Natural killer cell (primary cell): ENCODE data around the gene RALGAPB. TPM values are rescaled to one million over a fixed set of nuclear protein-coding genes. Genes with fewer than 3 reads are reported as not detected.
"Not testable (repeated sequence)": the region's sequence is repeated elsewhere in the genome, so short reads cannot be mapped to it uniquely, and the experiment has no call there.

Experiments
- ATAC-seq, 3 donors: fragments of 150-1000 bp in 2 of 3; fragments of 200-7000 bp in 1 of 3; cut with Tn5 transposase; 1 replicate in 1 of 3; 2 replicates in 2 of 3; pipeline ENCODE4 v1.10.0; 2021; ENCODE audit warnings: mild to moderate bottlenecking in 2 of 3, moderate library complexity in 2 of 3
- DNase-seq, 2 donors: peaks; one replicate each; pipeline versions ENCODE4 v3.0.0 to v3.0.0-alpha.2; 2013 to 2021; ENCODE audit warnings: mixed read lengths in 1 of 2
- H3K27ac ChIP-seq: one replicate; pipeline ENCODE4 v1.5.1; 2013; ENCODE audit warnings: mild to moderate bottlenecking, low read length
- H3K27me3 ChIP-seq: one replicate; pipeline ENCODE4 v1.6.1; 2013; ENCODE audit warnings: low read length; ENCODE audit not compliant: control insufficient read depth, insufficient read depth
- H3K36me3 ChIP-seq: one replicate; pipeline ENCODE4 v1.6.1; 2013; ENCODE audit warnings: low read length; ENCODE audit not compliant: control insufficient read depth, insufficient read depth
- H3K4me1 ChIP-seq: one replicate; pipeline ENCODE4 v1.6.1; 2013; ENCODE audit warnings: low read length; ENCODE audit not compliant: control insufficient read depth, insufficient read depth
- H3K4me3 ChIP-seq: one replicate; pipeline ENCODE4 v1.5.1; 2013; ENCODE audit warnings: low read length
- H3K9me3 ChIP-seq: one replicate; pipeline ENCODE4 v1.6.1; 2013; ENCODE audit warnings: low read length; ENCODE audit not compliant: control insufficient read depth, insufficient read depth
- H3K27ac Mint-ChIP-seq, 2 donors: one replicate each; pipeline ENCODE4 v1.8.0; 2022; ENCODE audit warnings: mild to moderate bottlenecking in 2 of 2, mixed read lengths in 2 of 2, moderate library complexity in 1 of 2
- H3K27me3 Mint-ChIP-seq, 2 donors: one replicate each; pipeline ENCODE4 v1.8.0; 2022; ENCODE audit warnings: low read depth in 2 of 2, mixed read lengths in 2 of 2
- H3K36me3 Mint-ChIP-seq: one replicate; pipeline ENCODE4 v1.8.0; 2022; ENCODE audit warnings: mixed read lengths
- H3K4me1 Mint-ChIP-seq, 2 donors: one replicate each; pipeline ENCODE4 v1.8.0; 2022; ENCODE audit warnings: mixed read lengths in 2 of 2
- H3K4me3 Mint-ChIP-seq: one replicate; pipeline ENCODE4 v1.8.0; 2022; ENCODE audit warnings: mild to moderate bottlenecking, moderate library complexity, mixed read lengths
- H3K9me3 Mint-ChIP-seq, 2 donors: one replicate each; pipeline ENCODE4 v1.8.0; 2022; ENCODE audit warnings: mixed read lengths in 2 of 2
- CTCF ChIP-seq: fragments of 200-600 bp; IDR thresholded peaks from one replicate; pipeline ENCODE4 v1.8.0; 2022; ENCODE audit warnings: antibody characterized with exemption
- whole genome bisulfite sequencing: methylation state at CpG from one replicate; pipeline ENCODE4 v1.1.7; 2013; ENCODE audit warnings: missing lambda C conversion rate; ENCODE audit not compliant: insufficient coverage; 5-methylcytosine and 5-hydroxymethylcytosine counted together
- intact Hi-C: fragments of 100-400 bp; cut with micrococcal nuclease; formaldehyde crosslinking; loops from one replicate; pipeline ENCODE4 v1.14.2; 2022
- total RNA-seq, 4 donors: library from RNA; stranded (reverse); fragments of 120-200 nt in 1 of 4; gene quantifications; one replicate each; pipeline versions ENCODE4 v1.2.3 to v1.2.4, GENCODE V29; 2013 to 2022

RALGAPB gene
- total RNA-seq, 3 donors from 2014 or later (not counting 1 experiment from before 2014, with no cell fraction given): 45.1 to 73.1 (median 57.4) TPM

- Histone ChIP-seq H3K4me1 (peaks cover 19% of the 10 kb centered on the region), H3K27me3 (no peaks in the 10 kb centered on the region), H3K36me3 (peaks cover 6% of the 10 kb centered on the region), H3K4me3 (peak overlapping the region; percentile 94), H3K9me3 (no peaks in the 10 kb centered on the region), H3K27ac (no peak overlapping the region)
- ATAC-seq (no peak), DNase-seq (no peak)
- Mint-ChIP-seq H3K9me3 (no peaks in the 10 kb centered on the region), H3K4me3 (peak overlapping the region; percentile 93), H3K4me1 (peaks cover 43 to 44% of the 10 kb centered on the region in 2 donors), H3K36me3 (peaks cover 8% of the 10 kb centered on the region), H3K27ac (peak overlapping the region; percentile 88 to 92), H3K27me3 (peaks cover 8 to 10% of the 10 kb centered on the region in 2 donors)
- WGBS: 92% methylated on average over 6 of the region's 6 CpGs
- intact Hi-C loops: loop anchor here (1.0 kb wide), 2 partner anchors 11 to 37 kb away; partner anchors contain the start of gene RALGAPB
- peak; percentile 40 for TF ChIP-seq CTCF
Observed at GRCh38 chr20:38435555-38435939, 37.1 kb upstream of the RALGAPB start.

- H3K36me3 ChIP-seq: peaks cover 4% of the 10 kb centered on the region
- no peak for DNase-seq
- H3K27ac ChIP-seq: no peak overlapping the region
- H3K4me1 Mint-ChIP-seq: peaks cover 21 to 25% of the 10 kb centered on the region in 2 donors
- no peak for ATAC-seq
- no peak overlapping the region for H3K27ac Mint-ChIP-seq
- peaks cover 19% of the 10 kb centered on the region for H3K4me1 ChIP-seq
- 92% methylated on average over 6 of the region's 6 CpGs for WGBS
- H3K27me3 ChIP-seq: no peaks in the 10 kb centered on the region
- intact Hi-C loops: no loop called here
- H3K9me3 Mint-ChIP-seq: no peaks in the 10 kb centered on the region
- no peak overlapping the region for H3K4me3 ChIP-seq
- no peaks in the 10 kb centered on the region for H3K9me3 ChIP-seq
- H3K36me3 Mint-ChIP-seq: no peaks in the 10 kb centered on the region
- TF ChIP-seq CTCF: no peak
- no peak overlapping the region for H3K4me3 Mint-ChIP-seq
- peaks cover 19 to 22% of the 10 kb centered on the region in 2 donors for H3K27me3 Mint-ChIP-seq
Observed at GRCh38 chr20:38437796-38438195, 34.8 kb upstream of the RALGAPB start.

- H3K27ac Mint-ChIP-seq, intact Hi-C loops, H3K4me3 ChIP-seq, H3K9me3 ChIP-seq, H3K9me3 Mint-ChIP-seq, H3K4me3 Mint-ChIP-seq, H3K4me1 Mint-ChIP-seq, H3K27ac ChIP-seq, H3K36me3 ChIP-seq, H3K27me3 ChIP-seq, DNase-seq, H3K36me3 Mint-ChIP-seq, H3K4me1 ChIP-seq, ATAC-seq: not testable (repeated sequence)
- peaks cover 19 to 24% of the 10 kb centered on the region in 2 donors for H3K27me3 Mint-ChIP-seq
- WGBS: 89% methylated on average over 5 of the region's 8 CpGs
Observed at GRCh38 chr20:38441110-38441509, 31.5 kb upstream of the RALGAPB start.

GRCh38 chr20:38441916-38442315 lies 30.7 kb upstream of the RALGAPB start:
- H3K9me3 ChIP-seq: no peaks in the 10 kb centered on the region
- peaks cover 12% of the 10 kb centered on the region for H3K4me1 ChIP-seq
- no peaks in the 10 kb centered on the region for H3K36me3 Mint-ChIP-seq
- H3K27me3 ChIP-seq: no peaks in the 10 kb centered on the region
- no peak overlapping the region for H3K4me3 ChIP-seq
- TF ChIP-seq CTCF: no peak
- H3K27ac Mint-ChIP-seq: no peak overlapping the region
- H3K4me3 Mint-ChIP-seq: no peak overlapping the region
- H3K27ac ChIP-seq: no peak overlapping the region
- H3K9me3 Mint-ChIP-seq: no peaks in the 10 kb centered on the region
- H3K36me3 ChIP-seq: no peaks in the 10 kb centered on the region
- H3K4me1 Mint-ChIP-seq: peaks cover 8 to 10% of the 10 kb centered on the region in 2 donors
- no peak for ATAC-seq
- intact Hi-C loops: no loop called here
- H3K27me3 Mint-ChIP-seq: peaks cover 19 to 24% of the 10 kb centered on the region in 2 donors
- 84% methylated on average over 9 of the region's 9 CpGs for WGBS
- no peak for DNase-seq
